ENCODE data around the gene PLSCR3.
A peak's percentile ranks its signal among the peaks of the same experiment; 100 is the strongest.

GRCh38 chr17:7440834-7441195 lies 46.5 kb upstream of the PLSCR3 start:
- TF ChIP-seq EZH2 (IDR thresholded peaks at IDR 0.05; ENCODE audit: low read length, missing control alignments) (no peak), CTCF (conservative IDR thresholded peaks at IDR 0.05 in 1 of 2, IDR thresholded peaks at IDR 0.05 in 1 of 2; ENCODE audit: low read depth in 1 of 2, low read length in 2 of 2) (peak in 1 of 2 donors; percentile 2)
